Testis (tissue), 2 donors: Measurements from ENCODE around the gene ANXA6.

Source experiments
- CTCF ChIP-seq, 3 experiments: fragments of 450-650 bp in 2 of 3; fragments of 200-600 bp in 1 of 3; sonication (generic) in 1 of 3; IDR thresholded peaks; one replicate each; pipeline ENCODE4 v1.5.1; 2016 to 2019; ENCODE audit warnings: antibody characterized with exemption in 3 of 3, mild to moderate bottlenecking in 2 of 3, moderate library complexity in 1 of 3
- POLR2A ChIP-seq: fragments of 450-650 bp; IDR thresholded peaks from one replicate; pipeline ENCODE4 v1.6.1; 2017; ENCODE audit warnings: antibody characterized with exemption, mild to moderate bottlenecking, moderate library complexity

DNA sequence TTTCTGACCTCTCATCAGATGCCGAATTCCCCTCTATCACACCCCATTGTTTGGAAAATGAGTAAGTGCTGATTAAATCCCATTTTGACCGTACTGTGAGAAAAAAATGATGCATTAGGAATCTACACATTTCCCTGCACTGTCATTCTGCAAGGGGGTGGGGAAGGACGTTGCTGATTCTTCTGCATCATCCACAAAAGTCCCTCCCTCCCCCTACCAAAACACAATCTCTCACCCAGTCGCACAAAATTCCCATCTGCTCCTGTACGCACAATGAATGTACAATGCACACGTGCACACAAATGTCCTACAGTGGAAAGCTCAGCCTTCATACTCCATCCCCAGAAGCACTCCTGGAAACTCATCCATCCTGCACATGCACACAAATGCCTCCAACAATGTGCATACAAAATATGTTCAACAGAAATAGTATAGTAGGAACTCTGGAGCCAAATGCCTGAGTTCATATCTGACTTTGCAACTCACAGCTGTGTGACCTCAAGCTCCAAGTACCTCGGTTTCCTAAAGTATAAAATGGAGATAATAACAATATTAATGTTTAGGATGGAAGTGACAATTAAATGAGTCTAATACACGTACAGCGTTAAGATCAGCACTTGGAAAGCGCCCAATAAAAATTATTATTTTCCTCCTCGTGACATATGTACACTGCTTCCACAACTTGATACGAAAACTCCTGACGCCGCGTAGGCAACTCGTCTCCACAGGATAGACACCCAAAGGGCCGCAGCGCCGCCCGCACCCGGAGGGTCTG is 77.6 kb downstream of the ANXA6 start:
- TF ChIP-seq CTCF (IDR thresholded peaks at IDR 0.05) (no peak), POLR2A (no peak)
